Measurements from ENCODE around the gene BUB1B.
"Not testable (repeated sequence)": the region's sequence is repeated elsewhere in the genome, so short reads cannot be mapped to it uniquely, and the experiment has no call there.

The BUB1B gene

GRCh38 chr15:40123863-40124262, 37.0 kb upstream of the BUB1B start:
- H3K9ac ChIP-seq (ENCODE audit: low read depth in 1 of 2, low read length in 2 of 2); H3K27ac ChIP-seq (ENCODE audit: low read depth in 2 of 2, low read length in 2 of 2); H3K9me3 ChIP-seq (ENCODE audit: control insufficient read depth in 2 of 2, low read length in 2 of 2); H3K27me3 ChIP-seq (ENCODE audit: control insufficient read depth in 2 of 2, insufficient read depth in 2 of 2, low read length in 2 of 2); H3K4me1 ChIP-seq (ENCODE audit: control insufficient read depth in 2 of 2, insufficient read depth in 2 of 2, low read length in 2 of 2); H3K4me3 ChIP-seq (ENCODE audit: low read length in 2 of 2); H3K36me3 ChIP-seq (ENCODE audit: control insufficient read depth in 2 of 2, insufficient read depth in 2 of 2, low read length in 2 of 2): not testable (repeated sequence)

GRCh38 chr15:40124333-40124732, 36.5 kb upstream of the BUB1B start:
- H3K36me3 ChIP-seq (ENCODE audit: control insufficient read depth in 2 of 2, insufficient read depth in 2 of 2, low read length in 2 of 2): not testable (repeated sequence)

GRCh38 chr15:40124807-40125285, 36.0 kb upstream of the BUB1B start:
- H3K9me3 ChIP-seq (ENCODE audit: control insufficient read depth in 2 of 2, low read length in 2 of 2); H3K4me3 ChIP-seq (ENCODE audit: low read length in 2 of 2); H3K27me3 ChIP-seq (ENCODE audit: control insufficient read depth in 2 of 2, insufficient read depth in 2 of 2, low read length in 2 of 2); H3K27ac ChIP-seq (ENCODE audit: low read depth in 2 of 2, low read length in 2 of 2); H3K36me3 ChIP-seq (ENCODE audit: control insufficient read depth in 2 of 2, insufficient read depth in 2 of 2, low read length in 2 of 2); H3K4me1 ChIP-seq (ENCODE audit: control insufficient read depth in 2 of 2, insufficient read depth in 2 of 2, low read length in 2 of 2); H3K9ac ChIP-seq (ENCODE audit: low read depth in 1 of 2, low read length in 2 of 2): not testable (repeated sequence)

More at GRCh38 chr15:40124333-40124732, 36.5 kb upstream of the BUB1B start:
- H3K4me1 ChIP-seq (ENCODE audit: control insufficient read depth in 2 of 2, insufficient read depth in 2 of 2, low read length in 2 of 2); H3K27ac ChIP-seq (ENCODE audit: low read depth in 2 of 2, low read length in 2 of 2); H3K4me3 ChIP-seq (ENCODE audit: low read length in 2 of 2); H3K9ac ChIP-seq (ENCODE audit: low read depth in 1 of 2, low read length in 2 of 2); H3K27me3 ChIP-seq (ENCODE audit: control insufficient read depth in 2 of 2, insufficient read depth in 2 of 2, low read length in 2 of 2); H3K9me3 ChIP-seq (ENCODE audit: control insufficient read depth in 2 of 2, low read length in 2 of 2): not testable (repeated sequence)

- no peaks in the 10 kb centered on the region for H3K9me3 ChIP-seq (ENCODE audit: control insufficient read depth in 2 of 2, low read length in 2 of 2)
- H3K9ac ChIP-seq (ENCODE audit: low read depth in 1 of 2, low read length in 2 of 2): no peak overlapping the region
- H3K4me1 ChIP-seq (ENCODE audit: control insufficient read depth in 2 of 2, insufficient read depth in 2 of 2, low read length in 2 of 2): no peaks in the 10 kb centered on the region
- H3K27ac ChIP-seq (ENCODE audit: low read depth in 2 of 2, low read length in 2 of 2): no peak overlapping the region
- H3K36me3 ChIP-seq (ENCODE audit: control insufficient read depth in 2 of 2, insufficient read depth in 2 of 2, low read length in 2 of 2): no peaks in the 10 kb centered on the region
- H3K27me3 ChIP-seq (ENCODE audit: control insufficient read depth in 2 of 2, insufficient read depth in 2 of 2, low read length in 2 of 2): no peaks in the 10 kb centered on the region
- no peak overlapping the region for H3K4me3 ChIP-seq (ENCODE audit: low read length in 2 of 2)
These were observed 34.9 kb upstream of the BUB1B start for GRCh38 chr15:40125950-40126349.

GRCh38 chr15:40128766-40129660, 31.9 kb upstream of the BUB1B start:
- Histone ChIP-seq H3K27ac (ENCODE audit: low read depth in 2 of 2, low read length in 2 of 2) (no peak overlapping the region), H3K4me1 (ENCODE audit: control insufficient read depth in 2 of 2, insufficient read depth in 2 of 2, low read length in 2 of 2) (no peaks in the 10 kb centered on the region), H3K4me3 (ENCODE audit: low read length in 2 of 2) (no peak overlapping the region)

GRCh38 chr15:40130118-40130517, 30.8 kb upstream of the BUB1B start:
- Histone ChIP-seq H3K9me3 (ENCODE audit: control insufficient read depth in 2 of 2, low read length in 2 of 2) (no peaks in the 10 kb centered on the region), H3K36me3 (ENCODE audit: control insufficient read depth in 2 of 2, insufficient read depth in 2 of 2, low read length in 2 of 2) (no peaks in the 10 kb centered on the region), H3K4me3 (ENCODE audit: low read length in 2 of 2) (no peak overlapping the region)

More at GRCh38 chr15:40128766-40129660, 31.9 kb upstream of the BUB1B start:
- H3K27me3 ChIP-seq (ENCODE audit: control insufficient read depth in 2 of 2, insufficient read depth in 2 of 2, low read length in 2 of 2): peaks cover 0 to 2% of the 10 kb centered on the region in 2 donors
- H3K36me3 ChIP-seq (ENCODE audit: control insufficient read depth in 2 of 2, insufficient read depth in 2 of 2, low read length in 2 of 2): no peaks in the 10 kb centered on the region
- H3K9ac ChIP-seq (ENCODE audit: low read depth in 1 of 2, low read length in 2 of 2): no peak overlapping the region
- no peaks in the 10 kb centered on the region for H3K9me3 ChIP-seq (ENCODE audit: control insufficient read depth in 2 of 2, low read length in 2 of 2)

GRCh38 chr15:40130799-40131502, 29.9 kb upstream of the BUB1B start:
- peaks cover 0 to 2% of the 10 kb centered on the region in 2 donors for H3K27me3 ChIP-seq (ENCODE audit: control insufficient read depth in 2 of 2, insufficient read depth in 2 of 2, low read length in 2 of 2)
- no peak overlapping the region for H3K9ac ChIP-seq (ENCODE audit: low read depth in 1 of 2, low read length in 2 of 2)
- H3K9me3 ChIP-seq (ENCODE audit: control insufficient read depth in 2 of 2, low read length in 2 of 2): no peaks in the 10 kb centered on the region
- H3K27ac ChIP-seq (ENCODE audit: low read depth in 2 of 2, low read length in 2 of 2): no peak overlapping the region
- H3K36me3 ChIP-seq (ENCODE audit: control insufficient read depth in 2 of 2, insufficient read depth in 2 of 2, low read length in 2 of 2): no peaks in the 10 kb centered on the region
- H3K4me1 ChIP-seq (ENCODE audit: control insufficient read depth in 2 of 2, insufficient read depth in 2 of 2, low read length in 2 of 2): no peaks in the 10 kb centered on the region
- H3K4me3 ChIP-seq (ENCODE audit: low read length in 2 of 2): no peak overlapping the region

More at GRCh38 chr15:40130118-40130517, 30.8 kb upstream of the BUB1B start:
- no peaks in the 10 kb centered on the region for H3K4me1 ChIP-seq (ENCODE audit: control insufficient read depth in 2 of 2, insufficient read depth in 2 of 2, low read length in 2 of 2)
- no peak overlapping the region for H3K9ac ChIP-seq (ENCODE audit: low read depth in 1 of 2, low read length in 2 of 2)
- no peak overlapping the region for H3K27ac ChIP-seq (ENCODE audit: low read depth in 2 of 2, low read length in 2 of 2)
- H3K27me3 ChIP-seq (ENCODE audit: control insufficient read depth in 2 of 2, insufficient read depth in 2 of 2, low read length in 2 of 2): peaks cover 0 to 2% of the 10 kb centered on the region in 2 donors

- no peaks in the 10 kb centered on the region for H3K36me3 ChIP-seq (ENCODE audit: control insufficient read depth in 2 of 2, insufficient read depth in 2 of 2, low read length in 2 of 2)
- no peak overlapping the region for H3K27ac ChIP-seq (ENCODE audit: low read depth in 2 of 2, low read length in 2 of 2)
- H3K4me1 ChIP-seq (ENCODE audit: control insufficient read depth in 2 of 2, insufficient read depth in 2 of 2, low read length in 2 of 2): no peaks in the 10 kb centered on the region
- H3K9me3 ChIP-seq (ENCODE audit: control insufficient read depth in 2 of 2, low read length in 2 of 2): no peaks in the 10 kb centered on the region
- peaks cover 0 to 2% of the 10 kb centered on the region in 2 donors for H3K27me3 ChIP-seq (ENCODE audit: control insufficient read depth in 2 of 2, insufficient read depth in 2 of 2, low read length in 2 of 2)
- H3K4me3 ChIP-seq (ENCODE audit: low read length in 2 of 2): no peak overlapping the region
- no peak overlapping the region for H3K9ac ChIP-seq (ENCODE audit: low read depth in 1 of 2, low read length in 2 of 2)
These were observed 27.3 kb upstream of the BUB1B start for GRCh38 chr15:40133544-40133943.

- H3K27me3 ChIP-seq (ENCODE audit: control insufficient read depth in 2 of 2, insufficient read depth in 2 of 2, low read length in 2 of 2): peaks cover 0 to 2% of the 10 kb centered on the region in 2 donors
- no peaks in the 10 kb centered on the region for H3K4me1 ChIP-seq (ENCODE audit: control insufficient read depth in 2 of 2, insufficient read depth in 2 of 2, low read length in 2 of 2)
- no peak overlapping the region for H3K9ac ChIP-seq (ENCODE audit: low read depth in 1 of 2, low read length in 2 of 2)
- H3K4me3 ChIP-seq (ENCODE audit: low read length in 2 of 2): no peak overlapping the region
- H3K9me3 ChIP-seq (ENCODE audit: control insufficient read depth in 2 of 2, low read length in 2 of 2): no peaks in the 10 kb centered on the region
- no peak overlapping the region for H3K27ac ChIP-seq (ENCODE audit: low read depth in 2 of 2, low read length in 2 of 2)
- H3K36me3 ChIP-seq (ENCODE audit: control insufficient read depth in 2 of 2, insufficient read depth in 2 of 2, low read length in 2 of 2): no peaks in the 10 kb centered on the region
These were observed 26.0 kb upstream of the BUB1B start for GRCh38 chr15:40134885-40135284.

GRCh38 chr15:40135846-40136450, 24.9 kb upstream of the BUB1B start:
- not testable (repeated sequence) for H3K4me3 ChIP-seq (ENCODE audit: low read length in 2 of 2); H3K9ac ChIP-seq (ENCODE audit: low read depth in 1 of 2, low read length in 2 of 2); H3K27ac ChIP-seq (ENCODE audit: low read depth in 2 of 2, low read length in 2 of 2); H3K36me3 ChIP-seq (ENCODE audit: control insufficient read depth in 2 of 2, insufficient read depth in 2 of 2, low read length in 2 of 2); H3K27me3 ChIP-seq (ENCODE audit: control insufficient read depth in 2 of 2, insufficient read depth in 2 of 2, low read length in 2 of 2); H3K9me3 ChIP-seq (ENCODE audit: control insufficient read depth in 2 of 2, low read length in 2 of 2); H3K4me1 ChIP-seq (ENCODE audit: control insufficient read depth in 2 of 2, insufficient read depth in 2 of 2, low read length in 2 of 2)
